Hepatocyte (in vitro differentiated cells): ENCODE measurements around the gene NPEPL1.

Source experiments
- EZH2 ChIP-seq: fragments of 200-600 bp; sonication (generic); IDR thresholded peaks from 2 replicates; pipeline ENCODE4 v1.6.1; 2016; ENCODE audit warnings: antibody characterized with exemption, mild to moderate bottlenecking, borderline replicate concordance
- EZH2phosphoT487 ChIP-seq: fragments of 200-600 bp; sonication (generic); IDR thresholded peaks from one replicate; pipeline ENCODE4 v1.6.1; 2018; ENCODE audit warnings: antibody characterized with exemption, mild to moderate bottlenecking, low read depth, moderate library complexity; ENCODE audit not compliant: unreplicated experiment, severe bottlenecking

GRCh38 chr20:58690396-58691135 is 2.0 kb upstream of the NPEPL1 start:
- TF ChIP-seq EZH2, result no peak
- TF ChIP-seq EZH2phosphoT487, result no peak
